NCI-H345 (cell line): ENCODE data around the gene VWF.

Source experiments
- DNase-seq: peaks from one replicate; lab custom pipeline; 2025; lab: John Stamatoyannopoulos, UW

Gene VWF

GRCh38 chr12:6058481-6059161 is 65.8 kb downstream of the VWF start:
- no peak for DNase-seq

- DNase-seq: no peak
These were observed 66.8 kb downstream of the VWF start for GRCh38 chr12:6057700-6058099.

GRCh38 chr12:6056406-6057240 is 67.8 kb downstream of the VWF start:
- peak; percentile 10 for DNase-seq

GRCh38 chr12:6053541-6053940 is 70.9 kb downstream of the VWF start:
- no peak for DNase-seq

- no peak for DNase-seq
These were observed 71.5 kb downstream of the VWF start for GRCh38 chr12:6052940-6053329.

GRCh38 chr12:6052206-6052939 is 72.1 kb downstream of the VWF start:
- DNase-seq: no peak

- no peak for DNase-seq
These were observed 74.5 kb downstream of the VWF start for GRCh38 chr12:6049992-6050391.

- no peak for DNase-seq
These were observed 74.9 kb downstream of the VWF start for GRCh38 chr12:6049587-6049986.

GRCh38 chr12:6047249-6048237 is 76.9 kb downstream of the VWF start:
- peak; percentile 17 for DNase-seq

GRCh38 chr12:6046511-6047180 is 77.8 kb downstream of the VWF start:
- no peak for DNase-seq

GRCh38 chr12:6045438-6045837 is 79.0 kb downstream of the VWF start:
- DNase-seq: no peak

GRCh38 chr12:6044082-6044481 is 80.4 kb downstream of the VWF start:
- no peak for DNase-seq

GRCh38 chr12:6042446-6042845 is 82.0 kb downstream of the VWF start:
- DNase-seq: no peak

GRCh38 chr12:6041891-6042290 is 82.6 kb downstream of the VWF start:
- no peak for DNase-seq

GRCh38 chr12:6040815-6041214 is 83.7 kb downstream of the VWF start:
- no peak for DNase-seq

- peak; percentile 77 for DNase-seq
These were observed 84.4 kb downstream of the VWF start for GRCh38 chr12:6039894-6040601.

GRCh38 chr12:6038160-6038559 is 86.3 kb downstream of the VWF start:
- peak; percentile 63 for DNase-seq

- DNase-seq: no peak
These were observed 87.0 kb downstream of the VWF start for GRCh38 chr12:6037459-6037858.

- DNase-seq: no peak
These were observed 88.0 kb downstream of the VWF start for GRCh38 chr12:6036509-6036908.

- no peak for DNase-seq
These were observed 89.9 kb downstream of the VWF start for GRCh38 chr12:6034596-6034995.
